ENCODE measurements around the gene MED31. TPM values are rescaled to one million over a fixed set of nuclear protein-coding genes. Genes with fewer than 3 reads are reported as not detected.

Gene MED31
- total and polyA plus RNA-seq, 2 experiments from 2014 or later = 5.5 to 49.3 TPM

DNA sequence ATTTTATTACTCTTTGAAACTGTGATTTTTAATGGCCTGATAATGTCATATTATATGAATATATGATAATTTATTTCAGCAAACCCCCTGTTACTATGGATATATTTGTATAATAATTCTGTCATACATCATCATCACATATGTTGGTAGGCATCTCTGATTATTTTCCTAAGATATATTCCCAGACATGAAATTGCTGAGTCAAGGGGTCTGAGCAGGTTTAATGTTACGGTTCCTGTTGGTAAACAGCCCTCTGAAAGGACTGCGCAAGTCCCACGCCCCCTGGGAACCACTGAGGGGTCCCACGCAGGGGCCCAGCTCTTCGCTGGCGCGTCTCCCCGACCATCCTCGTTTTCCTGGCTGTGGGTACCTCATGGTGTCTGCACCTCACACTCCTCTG, 37.5 kb upstream of the MED31 start (continued):
- TF ChIP-seq, protein P1, sequence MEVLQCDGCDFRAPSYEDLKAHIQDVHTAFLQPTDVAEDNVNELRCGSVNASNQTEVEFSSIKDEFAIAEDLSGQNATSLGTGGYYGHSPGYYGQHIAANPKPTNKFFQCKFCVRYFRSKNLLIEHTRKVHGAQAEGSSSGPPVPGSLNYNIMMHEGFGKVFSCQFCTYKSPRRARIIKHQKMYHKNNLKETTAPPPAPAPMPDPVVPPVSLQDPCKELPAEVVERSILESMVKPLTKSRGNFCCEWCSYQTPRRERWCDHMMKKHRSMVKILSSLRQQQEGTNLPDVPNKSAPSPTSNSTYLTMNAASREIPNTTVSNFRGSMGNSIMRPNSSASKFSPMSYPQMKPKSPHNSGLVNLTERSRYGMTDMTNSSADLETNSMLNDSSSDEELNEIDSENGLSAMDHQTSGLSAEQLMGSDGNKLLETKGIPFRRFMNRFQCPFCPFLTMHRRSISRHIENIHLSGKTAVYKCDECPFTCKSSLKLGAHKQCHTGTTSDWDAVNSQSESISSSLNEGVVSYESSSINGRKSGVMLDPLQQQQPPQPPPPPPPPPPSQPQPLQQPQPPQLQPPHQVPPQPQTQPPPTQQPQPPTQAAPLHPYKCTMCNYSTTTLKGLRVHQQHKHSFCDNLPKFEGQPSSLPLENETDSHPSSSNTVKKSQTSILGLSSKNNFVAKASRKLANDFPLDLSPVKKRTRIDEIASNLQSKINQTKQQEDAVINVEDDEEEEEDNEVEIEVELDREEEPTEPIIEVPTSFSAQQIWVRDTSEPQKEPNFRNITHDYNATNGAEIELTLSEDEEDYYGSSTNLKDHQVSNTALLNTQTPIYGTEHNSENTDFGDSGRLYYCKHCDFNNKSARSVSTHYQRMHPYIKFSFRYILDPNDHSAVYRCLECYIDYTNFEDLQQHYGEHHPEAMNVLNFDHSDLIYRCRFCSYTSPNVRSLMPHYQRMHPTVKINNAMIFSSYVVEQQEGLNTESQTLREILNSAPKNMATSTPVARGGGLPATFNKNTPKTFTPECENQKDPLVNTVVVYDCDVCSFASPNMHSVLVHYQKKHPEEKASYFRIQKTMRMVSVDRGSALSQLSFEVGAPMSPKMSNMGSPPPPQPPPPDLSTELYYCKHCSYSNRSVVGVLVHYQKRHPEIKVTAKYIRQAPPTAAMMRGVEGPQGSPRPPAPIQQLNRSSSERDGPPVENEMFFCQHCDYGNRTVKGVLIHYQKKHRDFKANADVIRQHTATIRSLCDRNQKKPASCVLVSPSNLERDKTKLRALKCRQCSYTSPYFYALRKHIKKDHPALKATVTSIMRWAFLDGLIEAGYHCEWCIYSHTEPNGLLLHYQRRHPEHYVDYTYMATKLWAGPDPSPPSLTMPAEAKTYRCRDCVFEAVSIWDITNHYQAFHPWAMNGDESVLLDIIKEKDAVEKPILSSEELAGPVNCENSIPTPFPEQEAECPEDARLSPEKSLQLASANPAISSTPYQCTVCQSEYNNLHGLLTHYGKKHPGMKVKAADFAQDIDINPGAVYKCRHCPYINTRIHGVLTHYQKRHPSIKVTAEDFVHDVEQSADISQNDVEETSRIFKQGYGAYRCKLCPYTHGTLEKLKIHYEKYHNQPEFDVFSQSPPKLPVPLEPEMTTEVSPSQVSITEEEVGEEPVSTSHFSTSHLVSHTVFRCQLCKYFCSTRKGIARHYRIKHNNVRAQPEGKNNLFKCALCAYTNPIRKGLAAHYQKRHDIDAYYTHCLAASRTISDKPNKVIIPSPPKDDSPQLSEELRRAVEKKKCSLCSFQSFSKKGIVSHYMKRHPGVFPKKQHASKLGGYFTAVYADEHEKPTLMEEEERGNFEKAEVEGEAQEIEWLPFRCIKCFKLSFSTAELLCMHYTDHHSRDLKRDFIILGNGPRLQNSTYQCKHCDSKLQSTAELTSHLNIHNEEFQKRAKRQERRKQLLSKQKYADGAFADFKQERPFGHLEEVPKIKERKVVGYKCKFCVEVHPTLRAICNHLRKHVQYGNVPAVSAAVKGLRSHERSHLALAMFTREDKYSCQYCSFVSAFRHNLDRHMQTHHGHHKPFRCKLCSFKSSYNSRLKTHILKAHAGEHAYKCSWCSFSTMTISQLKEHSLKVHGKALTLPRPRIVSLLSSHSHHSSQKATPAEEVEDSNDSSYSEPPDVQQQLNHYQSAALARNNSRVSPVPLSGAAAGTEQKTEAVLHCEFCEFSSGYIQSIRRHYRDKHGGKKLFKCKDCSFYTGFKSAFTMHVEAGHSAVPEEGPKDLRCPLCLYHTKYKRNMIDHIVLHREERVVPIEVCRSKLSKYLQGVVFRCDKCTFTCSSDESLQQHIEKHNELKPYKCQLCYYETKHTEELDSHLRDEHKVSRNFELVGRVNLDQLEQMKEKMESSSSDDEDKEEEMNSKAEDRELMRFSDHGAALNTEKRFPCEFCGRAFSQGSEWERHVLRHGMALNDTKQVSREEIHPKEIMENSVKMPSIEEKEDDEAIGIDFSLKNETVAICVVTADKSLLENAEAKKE (CRISPR knock-in tag; IDR thresholded peaks at IDR 0.05) = no peak
- TF ChIP-seq ZNF331 (CRISPR knock-in tag; IDR thresholded peaks at IDR 0.05; ENCODE audit: low read depth) = no peak
- TF ChIP-seq JUNB (IDR thresholded peaks at IDR 0.05; ENCODE audit: unreplicated experiment) = no peak
- TF ChIP-seq, protein P2, sequence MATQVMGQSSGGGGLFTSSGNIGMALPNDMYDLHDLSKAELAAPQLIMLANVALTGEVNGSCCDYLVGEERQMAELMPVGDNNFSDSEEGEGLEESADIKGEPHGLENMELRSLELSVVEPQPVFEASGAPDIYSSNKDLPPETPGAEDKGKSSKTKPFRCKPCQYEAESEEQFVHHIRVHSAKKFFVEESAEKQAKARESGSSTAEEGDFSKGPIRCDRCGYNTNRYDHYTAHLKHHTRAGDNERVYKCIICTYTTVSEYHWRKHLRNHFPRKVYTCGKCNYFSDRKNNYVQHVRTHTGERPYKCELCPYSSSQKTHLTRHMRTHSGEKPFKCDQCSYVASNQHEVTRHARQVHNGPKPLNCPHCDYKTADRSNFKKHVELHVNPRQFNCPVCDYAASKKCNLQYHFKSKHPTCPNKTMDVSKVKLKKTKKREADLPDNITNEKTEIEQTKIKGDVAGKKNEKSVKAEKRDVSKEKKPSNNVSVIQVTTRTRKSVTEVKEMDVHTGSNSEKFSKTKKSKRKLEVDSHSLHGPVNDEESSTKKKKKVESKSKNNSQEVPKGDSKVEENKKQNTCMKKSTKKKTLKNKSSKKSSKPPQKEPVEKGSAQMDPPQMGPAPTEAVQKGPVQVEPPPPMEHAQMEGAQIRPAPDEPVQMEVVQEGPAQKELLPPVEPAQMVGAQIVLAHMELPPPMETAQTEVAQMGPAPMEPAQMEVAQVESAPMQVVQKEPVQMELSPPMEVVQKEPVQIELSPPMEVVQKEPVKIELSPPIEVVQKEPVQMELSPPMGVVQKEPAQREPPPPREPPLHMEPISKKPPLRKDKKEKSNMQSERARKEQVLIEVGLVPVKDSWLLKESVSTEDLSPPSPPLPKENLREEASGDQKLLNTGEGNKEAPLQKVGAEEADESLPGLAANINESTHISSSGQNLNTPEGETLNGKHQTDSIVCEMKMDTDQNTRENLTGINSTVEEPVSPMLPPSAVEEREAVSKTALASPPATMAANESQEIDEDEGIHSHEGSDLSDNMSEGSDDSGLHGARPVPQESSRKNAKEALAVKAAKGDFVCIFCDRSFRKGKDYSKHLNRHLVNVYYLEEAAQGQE (IDR thresholded peaks at IDR 0.05; ENCODE audit: unreplicated experiment) = no peak

- H3K4me3 Mint-ChIP-seq = no peak overlapping the region
- H3K4me2 ChIP-seq = no peak overlapping the region
- H3K36me3 ChIP-seq (ENCODE audit: insufficient read depth) = no peaks in the 10 kb centered on the region
- no peak overlapping the region for H3K27ac Mint-ChIP-seq
- no peak overlapping the region for H3K4me3 ChIP-seq
- no peaks in the 10 kb centered on the region for H3K9me2 ChIP-seq (ENCODE audit: insufficient read depth)
- peaks cover 1% of the 10 kb centered on the region; the same call in 1 of the 3 replicates for H3K9me3 Mint-ChIP-seq
- ATAC-seq (no peak), DNase-seq (ENCODE audit: low spot score) (no peak)
- no peaks in the 10 kb centered on the region; the same call in 2 of the 3 replicates for H3K36me3 Mint-ChIP-seq (ENCODE audit: low read depth)
- no peaks in the 10 kb centered on the region for H3K4me1 ChIP-seq (ENCODE audit: insufficient read depth)
- peaks cover 2% of the 10 kb centered on the region for H3K27me3 Mint-ChIP-seq (ENCODE audit: insufficient read depth, low read depth, poor library complexity)
- peaks cover 3% of the 10 kb centered on the region; the same call in 1 of the 3 replicates for H3K4me1 Mint-ChIP-seq
- no peaks in the 10 kb centered on the region for H3K79me2 ChIP-seq (replicated peaks; ENCODE audit: insufficient read depth)
- H3K27me3 ChIP-seq (ENCODE audit: insufficient read depth) = no peaks in the 10 kb centered on the region
- no peak overlapping the region for H3K27ac ChIP-seq (ENCODE audit: low read depth)
- H3F3A ChIP-seq (replicated peaks; ENCODE audit: low read depth) = no peaks in the 10 kb centered on the region
- no peaks in the 10 kb centered on the region for H4K20me1 ChIP-seq (replicated peaks; ENCODE audit: insufficient read depth)
- no peak overlapping the region for H2AFZ ChIP-seq
- TF ChIP-seq EZH2 (IDR thresholded peaks at IDR 0.05; ENCODE audit: low read depth, unreplicated experiment) = no peak
- TF ChIP-seq, protein P2 (IDR thresholded peaks at IDR 0.05; ENCODE audit: unreplicated experiment) = no peak
- TF ChIP-seq CREB1 (CRISPR knock-in tag; IDR thresholded peaks at IDR 0.05; ENCODE audit: low read depth) = no peak
- no peak for TF ChIP-seq NANOG (IDR thresholded peaks at IDR 0.05; ENCODE audit: borderline replicate concordance)
- TF ChIP-seq STAT1 (IDR thresholded peaks at IDR 0.05; ENCODE audit: unreplicated experiment) = no peak
- no peak for TF ChIP-seq ZNF331 (CRISPR knock-in tag; IDR thresholded peaks at IDR 0.05; ENCODE audit: low read depth)
These were observed 34.6 kb upstream of the MED31 start for GRCh38 chr17:6686026-6686425.
